KG1 (cell line): Measurements from ENCODE around the gene NDUFB11.

ENCODE experiments used
- DNase-seq: peaks from one replicate; lab custom pipeline; 2025; lab: John Stamatoyannopoulos, UW

Gene NDUFB11

GRCh38 chrX:47144626-47145394 is at the start of gene NDUFB11, which contains the start of gene RBM10:
Gene NDUFB11 (minus strand): TSS chrX:47144702. CDS start chrX:47144679, 23 bp downstream.
Gene RBM10 (plus strand): TSS chrX:47145221. CDS start chrX:47147482, 2,261 bp downstream.
- peak; percentile 62 for DNase-seq

DNA sequence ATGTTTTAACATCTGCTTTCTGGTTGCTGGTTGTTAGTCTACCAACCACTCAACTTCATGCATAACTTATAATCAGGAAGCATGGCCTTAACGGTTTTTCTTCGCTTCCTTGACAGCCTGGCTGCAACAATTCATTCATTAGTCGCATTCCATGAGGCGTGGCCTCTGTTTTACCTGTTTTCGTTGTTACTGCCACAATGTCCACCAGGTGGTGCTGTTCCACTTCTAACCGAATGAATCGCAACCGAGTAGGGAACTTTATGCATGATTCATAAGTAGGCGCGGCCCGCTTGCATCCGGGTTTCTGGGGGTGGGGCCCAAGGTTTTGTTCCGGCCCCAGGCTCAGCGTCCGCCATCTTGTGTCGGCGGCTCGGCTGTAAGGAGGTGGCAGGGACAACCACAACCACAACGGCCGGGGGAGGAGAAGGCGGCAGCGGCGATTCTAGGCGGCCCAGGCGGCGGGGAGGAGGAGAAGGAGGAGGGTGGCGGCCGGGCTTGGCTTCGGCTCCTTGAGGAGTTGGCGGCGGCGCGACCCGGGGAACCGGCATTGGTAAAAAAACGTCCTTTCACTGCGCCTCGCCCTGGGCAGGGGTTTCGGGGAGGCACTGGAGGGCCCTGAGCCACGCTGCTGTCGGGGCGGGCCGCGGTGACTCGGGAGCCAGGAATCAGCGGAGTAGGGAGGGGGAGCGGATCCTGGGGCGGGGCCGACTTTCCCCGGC is 49.1 kb upstream of the NDUFB11 start, which contains the start of gene UBA1:
Gene UBA1, plus strand, starts transcription at position 355 of the 719 bp plus-strand sequence. CDS start 4,974 bp downstream, outside the sequence.
- DNase-seq: peak; percentile 88

- no peak for DNase-seq
These were observed 47.4 kb upstream of the NDUFB11 start for GRCh38 chrX:47191806-47192401.

DNA sequence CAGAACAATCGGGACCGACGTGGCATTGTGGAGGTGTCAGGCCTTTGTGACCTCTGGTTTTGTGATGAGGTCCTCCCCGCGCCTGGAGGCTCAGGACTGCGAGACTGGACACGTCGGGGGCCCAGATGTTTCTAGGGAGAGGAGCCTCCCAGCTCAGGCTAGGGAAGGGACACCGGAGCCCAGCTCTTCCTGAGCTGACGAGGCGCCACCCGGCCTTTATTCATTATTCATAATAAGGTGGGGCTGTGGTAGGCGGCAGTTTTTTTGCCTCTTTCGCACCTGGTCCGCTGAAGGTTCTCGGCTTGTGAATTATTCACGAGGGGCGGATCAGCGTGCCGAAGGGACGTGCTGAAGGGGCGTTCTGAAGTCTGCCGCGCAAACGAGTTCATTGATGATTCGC is 46.8 kb upstream of the NDUFB11 start:
- no peak for DNase-seq

DNA sequence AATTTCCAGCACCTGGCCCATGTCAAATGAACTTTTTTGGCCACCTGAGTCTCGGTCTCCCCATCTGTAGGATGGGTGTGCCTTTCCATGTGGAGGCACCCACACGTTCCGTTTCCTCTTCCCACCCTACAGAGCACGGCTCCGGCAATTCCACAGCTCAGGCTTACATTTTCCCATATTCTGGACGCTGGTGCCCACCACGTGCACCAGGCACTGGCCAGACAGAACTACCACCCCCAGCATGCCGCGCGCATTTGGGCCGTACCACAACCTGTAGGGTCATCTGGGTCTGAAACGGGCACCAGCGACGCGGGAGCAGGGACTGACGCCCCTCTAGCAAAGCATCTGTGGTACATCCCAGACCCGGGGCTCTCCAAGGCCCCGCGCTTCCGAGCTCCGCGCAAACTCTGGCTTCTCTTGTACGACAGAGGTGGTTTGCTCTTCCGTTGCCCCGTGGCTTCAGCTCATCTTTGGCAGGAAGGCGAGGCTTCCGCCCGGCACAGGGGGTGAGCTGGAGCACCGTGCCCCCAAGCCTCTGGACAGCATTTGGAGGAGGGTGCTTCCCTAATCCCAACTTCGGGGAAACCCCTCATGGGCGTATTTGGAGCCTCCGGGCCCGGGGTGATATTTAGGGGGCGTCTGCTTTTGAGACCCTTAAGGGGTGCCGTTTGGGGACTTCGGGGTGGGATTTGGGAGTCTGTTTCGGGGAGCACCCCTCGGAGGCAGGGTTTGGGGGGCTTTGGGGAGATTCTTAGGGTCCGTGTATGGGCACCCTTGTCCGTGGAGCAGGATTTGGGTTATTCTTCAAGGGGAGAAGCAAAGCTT is 46.2 kb upstream of the NDUFB11 start:
- DNase-seq: peak; percentile 51

DNA sequence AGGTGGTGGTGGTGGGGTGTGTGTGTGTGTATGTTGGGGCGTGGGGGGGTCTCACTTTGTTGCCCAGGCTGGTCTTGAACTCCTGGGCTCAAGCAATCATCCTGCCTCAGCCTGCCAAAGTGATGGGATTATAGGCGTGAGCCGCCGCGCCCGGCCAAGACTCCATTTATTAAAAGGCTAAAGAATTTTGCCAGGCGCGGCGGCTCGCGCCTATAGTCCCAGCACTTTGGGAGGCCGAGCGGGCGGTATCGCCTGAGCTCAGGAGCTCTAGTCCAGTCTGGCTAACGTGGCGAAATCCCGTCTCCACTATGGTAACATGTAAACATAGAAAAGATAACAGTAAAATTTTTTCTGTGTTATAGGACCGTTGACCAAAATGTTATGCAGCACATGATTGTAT is 45.4 kb upstream of the NDUFB11 start:
- no peak for DNase-seq

- no peak for DNase-seq
These were observed 42.7 kb upstream of the NDUFB11 start for GRCh38 chrX:47187106-47187677.

DNA sequence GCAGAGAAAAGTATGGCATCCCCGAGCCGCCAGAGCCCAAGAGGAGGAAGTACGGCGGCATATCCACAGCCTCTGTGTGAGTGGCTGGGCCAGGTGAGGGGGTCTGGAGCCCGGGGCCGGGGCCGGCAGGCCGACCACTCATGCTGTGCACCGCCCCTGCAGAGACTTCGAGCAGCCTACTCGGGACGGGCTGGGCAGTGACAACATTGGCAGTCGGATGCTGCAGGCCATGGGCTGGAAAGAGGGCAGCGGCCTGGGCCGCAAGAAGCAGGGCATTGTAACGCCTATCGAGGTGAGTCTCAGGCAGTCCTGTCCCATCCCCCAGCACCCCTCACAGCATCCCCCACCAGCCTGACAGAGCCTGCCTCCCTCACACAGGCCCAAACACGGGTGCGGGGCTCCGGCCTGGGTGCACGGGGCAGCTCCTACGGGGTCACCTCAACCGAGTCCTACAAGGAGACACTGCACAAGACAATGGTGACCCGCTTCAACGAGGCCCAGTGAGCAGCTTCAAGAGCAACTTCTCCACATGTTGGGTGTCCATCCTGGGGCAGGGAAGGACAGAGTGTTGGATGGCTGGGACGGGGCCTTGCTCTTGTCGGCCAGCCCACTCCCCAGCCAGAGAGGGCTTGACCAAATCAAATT is 41.7 kb upstream of the NDUFB11 start:
- no peak for DNase-seq

DNA sequence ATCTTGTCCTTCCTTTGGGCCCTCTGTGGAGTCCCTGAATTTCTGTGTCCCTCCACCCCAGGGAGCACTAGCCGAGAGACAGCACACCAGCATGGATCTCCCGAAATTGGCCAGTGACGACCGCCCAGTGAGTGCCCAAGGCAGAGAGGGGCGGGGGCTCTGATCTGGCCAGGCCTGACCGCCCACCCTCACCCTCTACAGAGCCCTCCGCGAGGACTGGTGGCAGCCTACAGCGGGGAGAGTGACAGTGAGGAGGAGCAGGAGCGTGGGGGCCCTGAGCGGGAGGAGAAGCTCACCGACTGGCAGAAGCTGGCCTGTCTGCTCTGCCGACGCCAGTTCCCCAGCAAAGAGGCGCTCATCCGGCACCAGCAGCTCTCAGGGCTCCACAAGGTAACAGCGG is 40.7 kb upstream of the NDUFB11 start:
- DNase-seq: no peak

DNA sequence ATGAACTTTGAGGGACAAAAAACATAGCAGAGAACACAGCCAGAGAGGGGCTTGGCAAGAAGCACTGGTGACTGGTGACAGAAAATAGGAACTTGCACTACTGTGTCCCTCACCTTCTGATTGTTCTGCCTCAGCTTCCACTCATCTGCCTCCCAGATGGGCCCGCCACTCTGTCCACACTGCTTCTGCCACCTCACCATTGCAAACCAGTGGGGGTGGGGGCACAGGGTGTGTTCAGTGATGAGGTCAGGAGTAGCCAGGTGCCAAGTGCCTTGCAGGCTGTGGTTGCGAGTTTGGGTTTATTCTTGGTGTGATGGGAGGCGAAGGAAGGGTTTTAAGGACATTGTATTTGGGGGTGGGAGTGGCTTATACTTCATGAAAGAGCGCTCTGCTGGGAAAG is 40.0 kb upstream of the NDUFB11 start:
- no peak for DNase-seq

GRCh38 chrX:47182106-47182700 is 37.7 kb upstream of the NDUFB11 start:
- DNase-seq: no peak

- DNase-seq: no peak
These were observed 36.8 kb upstream of the NDUFB11 start for GRCh38 chrX:47181301-47181700.

- DNase-seq: no peak
These were observed 35.8 kb upstream of the NDUFB11 start for GRCh38 chrX:47180346-47180745.

- no peak for DNase-seq
These were observed 35.4 kb upstream of the NDUFB11 start for GRCh38 chrX:47179928-47180255.

GRCh38 chrX:47179221-47179927 is 34.9 kb upstream of the NDUFB11 start:
- no peak for DNase-seq

GRCh38 chrX:47178337-47178736 is 33.8 kb upstream of the NDUFB11 start:
- DNase-seq: no peak

DNA sequence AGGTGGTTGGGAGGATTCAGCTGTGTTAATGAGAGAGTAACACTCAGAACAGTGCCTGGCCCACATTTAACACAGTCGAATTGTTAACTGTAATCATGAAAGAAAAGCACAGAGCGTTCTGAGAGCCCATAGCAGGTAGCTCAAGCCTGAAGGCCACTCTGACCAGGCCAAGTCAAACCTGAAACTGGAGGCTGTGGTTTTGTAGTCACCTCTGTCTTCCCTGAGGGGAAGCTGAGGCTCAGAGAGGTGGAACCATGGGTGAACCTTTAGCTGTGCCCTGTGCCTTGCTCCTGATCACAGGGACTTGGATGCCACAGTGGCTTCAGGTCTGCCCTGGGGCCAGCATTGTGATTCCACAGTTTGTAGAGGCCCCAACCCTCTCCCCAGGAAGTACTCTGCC is 32.6 kb upstream of the NDUFB11 start:
- DNase-seq: no peak

DNA sequence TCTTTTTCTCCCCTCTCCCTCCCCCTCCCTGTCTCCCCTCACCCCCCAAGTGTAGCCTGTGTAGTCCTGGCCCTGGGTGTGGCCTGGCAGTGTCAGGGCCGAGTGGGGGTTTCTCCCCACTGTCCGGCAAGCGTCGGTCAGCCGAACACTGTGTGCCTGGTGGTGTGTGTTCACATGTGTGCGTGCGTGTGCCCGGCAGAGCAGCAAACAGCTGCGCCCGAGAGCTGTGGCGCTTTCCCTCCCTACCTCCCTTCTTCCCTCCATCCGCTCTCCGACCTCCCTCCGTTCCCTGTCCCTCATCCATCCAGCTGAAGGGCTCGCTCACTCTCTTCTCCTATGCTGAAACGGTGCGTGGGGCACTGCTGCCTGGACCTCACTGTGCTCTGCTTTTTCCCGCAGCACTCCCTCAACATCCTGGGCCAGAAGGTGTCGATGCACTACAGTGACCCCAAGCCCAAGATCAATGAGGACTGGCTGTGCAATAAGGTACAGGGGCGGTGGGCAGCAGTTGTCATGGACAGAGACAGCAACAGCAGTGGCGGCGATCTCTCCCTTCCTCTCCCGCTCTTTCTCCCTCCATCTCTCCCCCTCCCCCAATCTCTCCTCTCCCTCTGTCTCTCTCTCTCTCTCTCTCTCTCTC is 31.7 kb upstream of the NDUFB11 start:
- no peak for DNase-seq

GRCh38 chrX:47175588-47175980 is 31.1 kb upstream of the NDUFB11 start:
- no peak for DNase-seq
